SK-N-SH treated with all-trans-retinoic acid at 6 μM for 48 hours (cell line): ENCODE data around the gene GRK7.

ENCODE experiments used
- RARB ChIP-seq: fragments of 250-450 bp; sonication (Bioruptor Pico); IDR thresholded peaks from 2 replicates; pipeline ENCODE4 v1.8.0; 2021; ENCODE audit warnings: mild to moderate bottlenecking, moderate library complexity
- TOX ChIP-seq: fragments of 250-450 bp; sonication (Bioruptor Pico); IDR thresholded peaks from 2 replicates; pipeline ENCODE4 v1.8.0; 2021; ENCODE audit warnings: mild to moderate bottlenecking, moderate library complexity, borderline replicate concordance
- ZC3H10 ChIP-seq: fragments of 250-450 bp; sonication (Bioruptor Pico); IDR thresholded peaks from 2 replicates; pipeline ENCODE4 v1.5.1; 2021; ENCODE audit warnings: mild to moderate bottlenecking, moderate library complexity

- TF ChIP-seq TOX (CRISPR knock-in tag) (no peak), RARB (no peak), ZC3H10 (CRISPR knock-in tag) (no peak)
Measured at GRCh38 chr3:141738022-141738890, 25.0 kb upstream of the GRK7 start, which contains the start of gene RNF7.
